WTC11 (cell line): ENCODE measurements around the gene ZP3. TPM values are rescaled to one million over a fixed set of nuclear protein-coding genes. Genes with fewer than 3 reads are reported as not detected.
"Not testable (repeated sequence)": the region's sequence is repeated elsewhere in the genome, so short reads cannot be mapped to it uniquely, and the experiment has no call there.

ENCODE experiments used
- ATAC-seq: fragments of 200-7000 bp; cut with Tn5 transposase; 2 replicates; pipeline ENCODE4 v1.10.0; 2021; ENCODE audit warnings: mild to moderate bottlenecking, moderate library complexity
- CTCF ChIA-PET: fragments of 300-600 bp; sonication (Branson Sonifier 250); formaldehyde crosslinking; loops from one replicate; lab custom pipeline; 2021; ENCODE audit warnings: antibody characterized with exemption; lab: Charles Lee
- POLR2A ChIA-PET: fragments of 350-600 bp; sonication (Branson Sonifier 250); formaldehyde crosslinking; loops from one replicate; lab custom pipeline; 2021; ENCODE audit warnings: antibody characterized with exemption; lab: Charles Lee
- DNase-seq: peaks from one replicate; pipeline ENCODE4 v3.0.0; 2021; ENCODE audit warnings: low spot score
- H3K27ac Mint-ChIP-seq: 2 replicates; pipeline ENCODE4 v1.8.0; 2021; ENCODE audit warnings: mixed read lengths
- H3K27me3 Mint-ChIP-seq: 2 replicates; pipeline ENCODE4 v1.8.0; 2021; ENCODE audit warnings: low read depth, mild to moderate bottlenecking, moderate library complexity, mixed read lengths
- H3K36me3 Mint-ChIP-seq: 2 replicates; pipeline ENCODE4 v1.8.0; 2021; ENCODE audit warnings: mixed read lengths
- H3K4me1 Mint-ChIP-seq: 2 replicates; pipeline ENCODE4 v1.8.0; 2022; ENCODE audit warnings: mixed read lengths
- H3K4me3 Mint-ChIP-seq: 2 replicates; pipeline ENCODE4 v1.8.0; 2021; ENCODE audit warnings: mild to moderate bottlenecking, moderate library complexity, mixed read lengths
- H3K9me3 Mint-ChIP-seq: 2 replicates; pipeline ENCODE4 v1.8.0; 2021; ENCODE audit warnings: mixed read lengths
- ATF1 ChIP-seq: sonication (generic); formaldehyde crosslinking; IDR thresholded peaks from 2 replicates; pipeline ENCODE4 v1.8.1; 2023; ENCODE audit warnings: mild to moderate bottlenecking, moderate library complexity, missing genetic modification reagents
- EMX1 ChIP-seq: fragments of 250-450 bp; sonication (Bioruptor Pico); IDR thresholded peaks from 2 replicates; pipeline ENCODE4 v1.8.0; 2021; ENCODE audit warnings: mild to moderate bottlenecking
- FOXK1 ChIP-seq: sonication (generic); formaldehyde crosslinking; IDR thresholded peaks from 2 replicates; pipeline ENCODE4 v1.8.0; 2022; ENCODE audit warnings: mild to moderate bottlenecking, moderate library complexity, missing genetic modification reagents
- HMGXB4 ChIP-seq: sonication (generic); formaldehyde crosslinking; IDR thresholded peaks from 2 replicates; pipeline ENCODE4 v1.8.1; 2023; ENCODE audit warnings: mild to moderate bottlenecking, moderate library complexity, missing genetic modification reagents
- IRF2 ChIP-seq: sonication (generic); formaldehyde crosslinking; IDR thresholded peaks from 2 replicates; pipeline ENCODE4 v1.8.0; 2022; ENCODE audit warnings: low read depth, missing genetic modification reagents, borderline replicate concordance
- NFATC4 ChIP-seq: fragments of 250-450 bp; sonication (Bioruptor Pico); IDR thresholded peaks from 2 replicates; pipeline ENCODE4 v1.9.0; 2021; ENCODE audit warnings: mild to moderate bottlenecking
- NR3C1 ChIP-seq: sonication (generic); formaldehyde crosslinking; conservative IDR thresholded peaks from 2 replicates; pipeline ENCODE4 v1.8.1; 2023; ENCODE audit warnings: low read depth, mild to moderate bottlenecking, missing genetic modification reagents
- RELA ChIP-seq: sonication (generic); formaldehyde crosslinking; IDR thresholded peaks from 2 replicates; pipeline ENCODE4 v1.8.1; 2022; ENCODE audit warnings: missing genetic modification reagents, mild to moderate bottlenecking, borderline replicate concordance
- SMAD4 ChIP-seq: sonication (generic); formaldehyde crosslinking; IDR thresholded peaks from 2 replicates; pipeline ENCODE4 v1.8.0; 2022; ENCODE audit warnings: mild to moderate bottlenecking, missing genetic modification reagents
- TCF7 ChIP-seq: sonication (generic); formaldehyde crosslinking; IDR thresholded peaks from 2 replicates; pipeline ENCODE4 v1.8.0; 2022; ENCODE audit warnings: mild to moderate bottlenecking, low read depth, missing genetic modification reagents, moderate library complexity
- USF2 ChIP-seq: sonication (generic); formaldehyde crosslinking; IDR thresholded peaks from 2 replicates; pipeline ENCODE4 v1.8.1; 2023; ENCODE audit warnings: mild to moderate bottlenecking, missing genetic modification reagents, moderate library complexity
- ZBTB21 ChIP-seq: sonication (generic); formaldehyde crosslinking; IDR thresholded peaks from 2 replicates; pipeline ENCODE4 v1.8.1; 2023; ENCODE audit warnings: mild to moderate bottlenecking, missing genetic modification reagents, borderline replicate concordance
- ZNF121 ChIP-seq: sonication (generic); formaldehyde crosslinking; IDR thresholded peaks from 2 replicates; pipeline ENCODE4 v1.8.0; 2023; ENCODE audit warnings: missing genetic modification reagents
- ZNF219 ChIP-seq: sonication (generic); formaldehyde crosslinking; IDR thresholded peaks from 2 replicates; pipeline ENCODE4 v1.8.0; 2023; ENCODE audit warnings: missing genetic modification reagents, mild to moderate bottlenecking, borderline replicate concordance
- ZNF416 ChIP-seq: fragments of 250-450 bp; sonication (Bioruptor Pico); IDR thresholded peaks from 2 replicates; pipeline ENCODE4 v1.9.0; 2021; ENCODE audit warnings: mild to moderate bottlenecking, inconsistent platforms
- ZNF423 ChIP-seq: fragments of 250-450 bp; sonication (Bioruptor Pico); IDR thresholded peaks from 2 replicates; pipeline ENCODE4 v2.1.2; 2022; ENCODE audit warnings: mild to moderate bottlenecking, moderate library complexity
- ZNF532 ChIP-seq: fragments of 250-450 bp; sonication (Bioruptor Pico); IDR thresholded peaks from 2 replicates; pipeline ENCODE4 v1.9.0; 2021; ENCODE audit warnings: mild to moderate bottlenecking, borderline replicate concordance
- ZNF671 ChIP-seq: fragments of 250-450 bp; sonication (Bioruptor Pico); IDR thresholded peaks from 2 replicates; pipeline ENCODE4 v1.8.0; 2021; ENCODE audit warnings: mild to moderate bottlenecking
- ZSCAN18 ChIP-seq: fragments of 250-450 bp; sonication (Bioruptor Pico); IDR thresholded peaks from 2 replicates; pipeline ENCODE4 v2.1.2; 2022; ENCODE audit warnings: mild to moderate bottlenecking, moderate library complexity
- total RNA-seq: library from RNA; stranded (reverse); gene quantifications from 3 replicates; pipeline ENCODE4 v1.2.3, GENCODE V29; 2021
- TF ChIP-seq, protein P1 (sequence below): sonication (generic); formaldehyde crosslinking; IDR thresholded peaks from 2 replicates; pipeline ENCODE4 v1.8.0; 2022; ENCODE audit warnings: mild to moderate bottlenecking, missing genetic modification reagents

ZP3 gene
- total RNA-seq, 1 experiment from 2014 or later, result 1.8 TPM

- DNase-seq (no peak), ATAC-seq (no peak)
- H3K4me3 Mint-ChIP-seq, result no peak overlapping the region
- H3K27me3 Mint-ChIP-seq, result no peaks in the 10 kb centered on the region
- H3K9me3 Mint-ChIP-seq, result no peaks in the 10 kb centered on the region
- H3K36me3 Mint-ChIP-seq, result no peaks in the 10 kb centered on the region
- H3K4me1 Mint-ChIP-seq, result peaks cover 9% of the 10 kb centered on the region
- ChIA-PET POLR2A (interaction anchor here (0.6 kb wide), 1 partner anchor 75 kb away, joined by 3 read pairs; no protein-coding TSS in a partner anchor), CTCF (no interaction called here)
- no peak overlapping the region for H3K27ac Mint-ChIP-seq
- no peak for TF ChIP-seq USF2 (CRISPR knock-in tag)
- TF ChIP-seq ZNF423 (CRISPR knock-in tag), result no peak
- TF ChIP-seq ZSCAN18 (CRISPR knock-in tag), result no peak
- no peak for TF ChIP-seq SMAD4
- TF ChIP-seq IRF2, result no peak
- TF ChIP-seq RELA (CRISPR knock-in tag), result no peak
- no peak for TF ChIP-seq EMX1 (CRISPR knock-in tag)
- no peak for TF ChIP-seq HMGXB4
- no peak for TF ChIP-seq ZBTB21 (CRISPR knock-in tag)
- TF ChIP-seq TCF7 (CRISPR knock-in tag), result no peak
- TF ChIP-seq, protein P1, sequence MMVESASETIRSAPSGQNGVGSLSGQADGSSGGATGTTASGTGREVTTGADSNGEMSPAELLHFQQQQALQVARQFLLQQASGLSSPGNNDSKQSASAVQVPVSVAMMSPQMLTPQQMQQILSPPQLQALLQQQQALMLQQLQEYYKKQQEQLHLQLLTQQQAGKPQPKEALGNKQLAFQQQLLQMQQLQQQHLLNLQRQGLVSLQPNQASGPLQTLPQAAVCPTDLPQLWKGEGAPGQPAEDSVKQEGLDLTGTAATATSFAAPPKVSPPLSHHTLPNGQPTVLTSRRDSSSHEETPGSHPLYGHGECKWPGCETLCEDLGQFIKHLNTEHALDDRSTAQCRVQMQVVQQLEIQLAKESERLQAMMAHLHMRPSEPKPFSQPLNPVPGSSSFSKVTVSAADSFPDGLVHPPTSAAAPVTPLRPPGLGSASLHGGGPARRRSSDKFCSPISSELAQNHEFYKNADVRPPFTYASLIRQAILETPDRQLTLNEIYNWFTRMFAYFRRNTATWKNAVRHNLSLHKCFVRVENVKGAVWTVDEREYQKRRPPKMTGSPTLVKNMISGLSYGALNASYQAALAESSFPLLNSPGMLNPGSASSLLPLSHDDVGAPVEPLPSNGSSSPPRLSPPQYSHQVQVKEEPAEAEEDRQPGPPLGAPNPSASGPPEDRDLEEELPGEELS, result no peak
- TF ChIP-seq NR3C1 (CRISPR knock-in tag), result no peak
- no peak for TF ChIP-seq ZNF121
- TF ChIP-seq ZNF219 (CRISPR knock-in tag), result no peak
- TF ChIP-seq ZNF671, result no peak
- no peak for TF ChIP-seq FOXK1 (CRISPR knock-in tag)
- TF ChIP-seq NFATC4 (CRISPR knock-in tag), result no peak
- no peak for TF ChIP-seq ATF1 (CRISPR knock-in tag)
- no peak for TF ChIP-seq ZNF532 (CRISPR knock-in tag)
- TF ChIP-seq ZNF416 (CRISPR knock-in tag), result no peak
Observed at GRCh38 chr7:76386691-76387260, 38.0 kb upstream of the ZP3 start.

GRCh38 chr7:76387789-76388188, 37.0 kb upstream of the ZP3 start:
- H3K9me3 Mint-ChIP-seq, H3K36me3 Mint-ChIP-seq, DNase-seq, ATAC-seq, H3K27ac Mint-ChIP-seq, CTCF ChIA-PET, H3K4me3 Mint-ChIP-seq, POLR2A ChIA-PET, H3K27me3 Mint-ChIP-seq: not testable (repeated sequence)
- peaks cover 14% of the 10 kb centered on the region for H3K4me1 Mint-ChIP-seq
